Thoracic aorta (tissue), 2 donors: ENCODE results near the gene LIMCH1. TPM values are rescaled to one million over a fixed set of nuclear protein-coding genes. Genes with fewer than 3 reads are reported as not detected.

Experiments
- ATAC-seq: fragments of 150-250 bp; one replicate; pipeline ENCODE4 v1.8.0; 2017; ENCODE audit warnings: low read depth; ENCODE audit not compliant: insufficient number of reproducible peaks, low FRiP score
- DNase-seq: peaks from one replicate; pipeline ENCODE4 v3.0.0-alpha.2; 2020; ENCODE audit warnings: low spot score
- H3K27ac ChIP-seq, 2 donors: fragments of 200-600 bp; sonication (generic); 1 replicate in 1 of 2; 2 replicates in 1 of 2; pipeline ENCODE4 v1.5.1; 2016; ENCODE audit warnings: mild to moderate bottlenecking in 2 of 2, moderate library complexity in 2 of 2
- H3K27me3 ChIP-seq: fragments of 200-600 bp; sonication (generic); replicated peaks from 2 replicates; pipeline ENCODE4 v1.6.0; 2016; ENCODE audit warnings: mild to moderate bottlenecking; ENCODE audit not compliant: insufficient read depth
- H3K36me3 ChIP-seq: fragments of 200-600 bp; sonication (generic); one replicate; pipeline ENCODE4 v1.5.1; 2016
- H3K4me1 ChIP-seq, 2 donors: fragments of 200-600 bp; sonication (generic); 1 replicate in 1 of 2; 2 replicates in 1 of 2; pipeline versions ENCODE4 v1.5.1 to v1.6.0; 2016; ENCODE audit warnings: low read depth in 2 of 2, mild to moderate bottlenecking in 1 of 2; ENCODE audit not compliant: control insufficient read depth in 1 of 2
- H3K4me3 ChIP-seq: fragments of 200-600 bp; sonication (generic); 2 replicates; pipeline ENCODE4 v1.5.1; 2016; ENCODE audit warnings: mild to moderate bottlenecking
- H3K9me3 ChIP-seq: fragments of 200-600 bp; sonication (generic); 2 replicates; pipeline ENCODE4 v1.5.1; 2016
- total RNA-seq, 2 donors: library from RNA; depleted of rRNA; stranded (reverse); fragments of >200 nt; gene quantifications; one replicate each; pipeline versions ENCODE4 v1.1.0 to v1.2.3, GENCODE V29; 2016
- TF ChIP-seq, protein P1 (sequence below): fragments of 200-600 bp; sonication (generic); IDR thresholded peaks from one replicate; pipeline ENCODE4 v1.5.1; 2019; ENCODE audit warnings: antibody characterized with exemption

The LIMCH1 gene
- total RNA-seq, 2 donors from 2014 or later, result 95.3 to 158 TPM

DNA sequence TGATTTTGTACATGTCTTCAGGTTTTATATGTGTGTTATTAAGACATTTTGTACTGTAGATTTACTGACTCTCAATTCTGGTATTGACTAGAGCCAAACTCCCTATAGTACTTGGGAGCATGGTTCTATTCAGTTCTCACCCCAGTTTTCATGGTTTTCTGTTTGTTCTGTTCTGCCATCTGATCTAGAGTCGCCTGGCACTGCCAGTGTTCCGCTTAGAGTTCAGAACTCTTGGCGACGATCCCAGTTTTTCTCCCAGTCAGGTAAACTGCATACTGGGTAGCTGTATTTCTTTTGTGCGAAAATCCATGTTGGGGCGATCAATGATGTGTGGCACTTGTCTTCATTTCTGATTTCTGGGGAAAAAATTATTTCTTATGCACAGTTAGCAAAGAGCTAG lies 132.6 kb downstream of the LIMCH1 start:
- Histone ChIP-seq H3K36me3 (peaks cover 19% of the 10 kb centered on the region), H3K4me1 (no peaks in the 10 kb centered on the region), H3K27me3 (no peaks in the 10 kb centered on the region), H3K4me3 (no peak overlapping the region), H3K27ac (no peak overlapping the region), H3K9me3 (no peaks in the 10 kb centered on the region)
- ATAC-seq (no peak), DNase-seq (no peak)
- TF ChIP-seq, protein P1, sequence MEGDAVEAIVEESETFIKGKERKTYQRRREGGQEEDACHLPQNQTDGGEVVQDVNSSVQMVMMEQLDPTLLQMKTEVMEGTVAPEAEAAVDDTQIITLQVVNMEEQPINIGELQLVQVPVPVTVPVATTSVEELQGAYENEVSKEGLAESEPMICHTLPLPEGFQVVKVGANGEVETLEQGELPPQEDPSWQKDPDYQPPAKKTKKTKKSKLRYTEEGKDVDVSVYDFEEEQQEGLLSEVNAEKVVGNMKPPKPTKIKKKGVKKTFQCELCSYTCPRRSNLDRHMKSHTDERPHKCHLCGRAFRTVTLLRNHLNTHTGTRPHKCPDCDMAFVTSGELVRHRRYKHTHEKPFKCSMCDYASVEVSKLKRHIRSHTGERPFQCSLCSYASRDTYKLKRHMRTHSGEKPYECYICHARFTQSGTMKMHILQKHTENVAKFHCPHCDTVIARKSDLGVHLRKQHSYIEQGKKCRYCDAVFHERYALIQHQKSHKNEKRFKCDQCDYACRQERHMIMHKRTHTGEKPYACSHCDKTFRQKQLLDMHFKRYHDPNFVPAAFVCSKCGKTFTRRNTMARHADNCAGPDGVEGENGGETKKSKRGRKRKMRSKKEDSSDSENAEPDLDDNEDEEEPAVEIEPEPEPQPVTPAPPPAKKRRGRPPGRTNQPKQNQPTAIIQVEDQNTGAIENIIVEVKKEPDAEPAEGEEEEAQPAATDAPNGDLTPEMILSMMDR, result no peak

GRCh38 chr4:41670982-41671381 lies 133.0 kb downstream of the LIMCH1 start:
- Histone ChIP-seq H3K4me3 (no peak overlapping the region), H3K36me3 (peaks cover 19% of the 10 kb centered on the region), H3K27ac (no peak overlapping the region), H3K4me1 (no peaks in the 10 kb centered on the region), H3K27me3 (no peaks in the 10 kb centered on the region), H3K9me3 (no peaks in the 10 kb centered on the region)
- TF ChIP-seq, protein P1, result no peak
- ATAC-seq, result no peak
- DNase-seq, result no peak

GRCh38 chr4:41678086-41678816 lies 140.3 kb downstream of the LIMCH1 start:
- Histone ChIP-seq H3K9me3 (no peaks in the 10 kb centered on the region), H3K4me3 (no peak overlapping the region), H3K4me1 (no peaks in the 10 kb centered on the region), H3K27me3 (no peaks in the 10 kb centered on the region), H3K36me3 (peaks cover 30% of the 10 kb centered on the region), H3K27ac (no peak overlapping the region)
- no peak for DNase-seq
- no peak for ATAC-seq
- TF ChIP-seq, protein P1, result no peak

GRCh38 chr4:41678951-41679350 lies 141.0 kb downstream of the LIMCH1 start:
- Histone ChIP-seq H3K27me3 (no peaks in the 10 kb centered on the region), H3K4me3 (no peak overlapping the region), H3K27ac (no peak overlapping the region), H3K9me3 (no peaks in the 10 kb centered on the region), H3K36me3 (peaks cover 31% of the 10 kb centered on the region), H3K4me1 (no peaks in the 10 kb centered on the region)
- ATAC-seq (no peak), DNase-seq (no peak)
- TF ChIP-seq, protein P1, result no peak

- H3K27ac ChIP-seq, result no peak overlapping the region
- no peak for ATAC-seq
Measured at GRCh38 chr4:41679991-41680390, 142.0 kb downstream of the LIMCH1 start.

More at GRCh38 chr4:41679991-41680390, 142.0 kb downstream of the LIMCH1 start:
- Histone ChIP-seq H3K9me3 (no peaks in the 10 kb centered on the region), H3K27me3 (no peaks in the 10 kb centered on the region), H3K4me1 (no peaks in the 10 kb centered on the region), H3K36me3 (peaks cover 41% of the 10 kb centered on the region), H3K4me3 (no peak overlapping the region)
- TF ChIP-seq, protein P1, result no peak
- DNase-seq, result no peak
